Activated CD4-positive, alpha-beta T cell treated with anti-CD3 and anti-CD28 coated beads, Interleukin-2, Interleukin-4, amounts not matched to agents 100 ng/mL and 50 ng/mL, durations not matched to agents 16 hours and 8 hours (primary cell): ENCODE measurements around the gene LAGE3.

ENCODE experiments used
- DNase-seq: peaks from one replicate; pipeline ENCODE4 v3.0.0-alpha.2; 2020; ENCODE audit warnings: low spot score

The LAGE3 gene, protein sequence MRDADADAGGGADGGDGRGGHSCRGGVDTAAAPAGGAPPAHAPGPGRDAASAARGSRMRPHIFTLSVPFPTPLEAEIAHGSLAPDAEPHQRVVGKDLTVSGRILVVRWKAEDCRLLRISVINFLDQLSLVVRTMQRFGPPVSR

DNA sequence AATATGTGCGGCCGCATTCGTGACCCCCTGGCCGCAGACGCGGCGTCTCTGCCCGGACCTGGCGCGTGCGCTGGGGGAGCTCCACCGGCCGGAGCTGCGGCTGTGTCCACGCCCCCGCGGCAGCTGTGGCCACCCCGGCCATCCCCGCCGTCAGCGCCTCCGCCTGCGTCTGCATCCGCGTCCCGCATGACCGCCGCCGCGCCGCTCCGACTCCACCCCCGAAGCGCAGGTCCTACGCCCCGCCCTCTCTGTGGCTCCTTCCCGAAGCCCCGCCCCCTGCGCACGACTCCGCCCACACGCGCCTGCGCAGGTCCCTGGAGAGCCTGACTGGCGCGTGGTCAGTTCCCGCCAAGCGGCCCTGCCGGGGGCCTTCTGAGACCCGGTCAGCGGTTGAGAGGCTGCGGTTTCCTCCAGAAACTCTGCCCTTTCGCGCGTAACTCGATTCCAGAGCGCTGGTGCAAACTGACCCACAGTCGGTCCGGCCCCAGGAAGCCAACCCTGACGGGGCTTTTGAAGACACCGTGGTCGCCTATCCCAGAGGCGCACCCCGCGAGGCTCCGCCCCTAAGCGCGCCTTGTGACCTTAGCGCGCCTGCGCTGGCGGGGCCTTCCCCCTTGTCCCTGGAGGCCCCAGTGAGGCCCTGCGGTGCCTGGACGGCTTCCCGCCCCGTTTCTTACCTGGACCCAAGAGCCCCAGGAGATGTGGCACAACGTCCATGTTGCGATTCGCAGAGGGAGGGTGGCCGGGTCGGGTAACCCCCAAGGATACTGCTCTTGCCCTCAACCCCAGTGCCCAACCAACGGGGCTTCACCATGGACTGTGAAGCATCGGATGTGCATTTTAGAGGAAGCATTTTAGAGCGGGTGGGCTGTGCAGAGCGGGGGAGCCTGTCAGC lies at the start of gene LAGE3:
TSS of gene LAGE3 (minus strand) at position 554 of the 895 bp plus-strand sequence. CDS start at position 188, 366 bp downstream.
- DNase-seq: peak; percentile 93

DNA sequence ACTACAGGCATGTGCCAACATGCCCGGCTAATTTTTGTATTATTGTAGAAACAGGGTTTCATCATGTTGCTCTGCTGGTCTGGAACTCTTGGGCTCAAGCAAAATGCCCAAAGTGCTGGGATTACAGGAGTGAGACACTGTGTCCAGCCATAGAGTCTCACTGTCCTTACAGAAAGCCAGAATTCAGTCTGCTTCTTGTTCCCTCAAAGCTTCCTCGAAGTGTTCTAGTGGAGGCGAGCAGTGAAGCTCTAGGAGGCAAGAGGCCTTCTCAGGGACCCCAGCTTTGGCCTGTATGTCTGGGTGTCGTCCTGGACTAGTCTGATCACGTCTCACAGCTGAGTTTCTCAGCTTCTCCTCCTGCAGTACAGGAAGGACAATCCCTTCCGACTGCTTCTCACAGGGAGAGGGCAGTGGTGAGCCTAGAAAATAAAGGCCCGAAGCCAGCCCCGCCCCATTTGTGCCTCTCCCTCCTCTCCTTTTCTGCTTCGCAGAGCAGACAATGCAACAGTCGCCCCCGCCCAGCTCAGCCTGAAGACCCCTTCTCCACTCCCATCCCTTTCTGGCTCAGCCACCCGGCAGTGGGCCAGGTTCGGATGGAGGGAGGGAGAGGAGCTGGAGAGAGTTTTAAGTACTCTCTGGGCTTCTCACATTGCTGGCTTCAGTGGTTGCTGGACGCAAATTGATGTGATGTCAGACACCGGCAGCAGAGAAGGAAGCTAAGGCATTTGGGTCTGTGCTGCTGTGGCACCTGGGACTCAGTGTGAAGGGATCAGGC lies 48.0 kb upstream of the LAGE3 start:
- peak; percentile 57 for DNase-seq

DNA sequence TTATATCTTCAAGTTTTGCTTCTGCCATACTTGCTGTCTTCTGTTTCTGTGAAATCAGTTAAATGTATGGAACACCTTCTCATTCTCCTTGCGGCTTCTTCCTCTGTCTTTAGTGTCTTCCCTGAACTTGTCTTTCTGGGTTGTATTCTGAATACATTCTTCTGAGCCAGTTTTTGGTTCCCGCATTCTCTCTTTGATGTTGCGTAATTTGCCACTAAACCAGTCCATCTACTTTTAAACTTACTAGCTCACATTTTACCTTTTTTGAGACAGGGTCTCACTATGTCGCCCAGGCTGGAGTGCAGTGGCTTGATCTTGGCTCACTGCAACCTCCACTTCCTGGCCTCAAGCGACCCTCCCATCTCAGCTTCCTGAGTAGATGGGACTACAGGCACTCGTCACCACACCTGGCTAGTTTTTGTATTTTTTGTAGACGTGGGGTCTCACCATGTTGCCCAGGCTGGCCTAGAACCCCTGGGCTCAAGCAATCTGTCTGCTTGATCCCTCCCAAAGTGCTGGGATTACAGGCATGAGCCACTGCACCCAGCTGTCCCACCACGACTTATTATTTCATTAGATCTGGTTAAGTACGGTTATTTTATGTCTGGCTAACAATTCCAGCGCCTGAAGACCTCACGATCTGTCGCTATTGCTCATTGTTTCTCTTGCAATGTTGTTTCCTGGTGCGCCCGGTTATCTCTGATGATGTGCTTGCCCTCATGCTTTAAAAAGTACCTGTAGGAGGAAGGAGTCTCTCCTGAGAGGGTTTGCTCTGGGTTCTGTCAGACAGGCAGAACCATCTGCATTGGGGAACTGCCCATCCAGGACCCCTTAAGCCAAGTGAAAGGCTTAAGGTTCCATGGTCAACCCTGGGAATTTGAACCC lies 46.8 kb upstream of the LAGE3 start:
- DNase-seq: no peak

DNA sequence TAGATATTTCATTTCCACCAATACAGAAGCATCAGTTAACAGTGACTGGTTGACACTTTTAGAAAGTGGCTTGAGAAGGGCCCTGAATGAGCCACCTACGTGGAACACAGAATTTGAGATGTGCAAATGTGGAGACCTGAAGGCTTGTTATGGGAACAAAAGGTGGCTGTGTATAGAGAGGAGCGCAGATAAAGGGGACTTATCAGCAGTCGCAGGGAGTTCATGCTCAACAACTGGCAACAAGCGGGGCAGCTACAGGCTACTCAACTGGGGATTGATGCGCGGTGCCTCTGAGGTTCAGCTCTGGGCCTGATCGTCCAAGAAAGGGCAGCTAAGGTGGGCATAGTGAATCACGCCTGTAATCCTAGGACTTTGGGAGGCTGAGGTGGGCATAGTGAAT lies 40.3 kb upstream of the LAGE3 start:
- no peak for DNase-seq

DNA sequence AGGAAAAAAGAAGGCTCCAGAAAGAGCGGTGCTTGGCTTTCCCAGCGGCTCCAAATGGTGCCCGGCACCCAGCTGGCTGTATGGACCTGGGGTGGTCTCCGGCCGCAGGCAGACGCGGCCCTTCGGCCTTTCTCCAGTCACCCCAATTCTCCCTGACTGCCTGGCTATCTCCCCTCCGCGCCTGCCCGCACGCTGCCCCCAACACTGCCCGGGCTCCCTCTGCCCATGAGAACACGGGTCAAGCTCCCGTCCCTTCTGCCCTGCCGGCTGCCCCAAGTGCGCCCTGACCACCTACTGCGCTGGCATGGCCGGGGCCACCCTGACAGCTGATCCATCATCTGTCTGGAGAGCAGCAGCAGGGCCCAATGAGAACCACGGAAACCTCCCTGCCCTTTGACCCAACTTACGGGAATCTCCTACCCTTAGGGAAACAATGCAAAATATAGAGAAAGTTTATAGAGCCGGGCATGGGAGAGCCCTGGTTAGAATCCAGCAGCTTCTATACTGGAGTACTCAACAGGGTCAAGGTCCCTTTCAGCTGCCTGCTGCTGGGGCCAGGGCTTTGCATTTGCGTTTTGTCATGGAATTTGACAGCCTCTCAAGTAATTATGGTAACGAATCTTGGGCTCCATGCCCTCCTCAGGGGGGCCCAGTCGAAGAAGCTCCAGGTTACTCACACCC lies 38.2 kb upstream of the LAGE3 start:
- no peak for DNase-seq

DNA sequence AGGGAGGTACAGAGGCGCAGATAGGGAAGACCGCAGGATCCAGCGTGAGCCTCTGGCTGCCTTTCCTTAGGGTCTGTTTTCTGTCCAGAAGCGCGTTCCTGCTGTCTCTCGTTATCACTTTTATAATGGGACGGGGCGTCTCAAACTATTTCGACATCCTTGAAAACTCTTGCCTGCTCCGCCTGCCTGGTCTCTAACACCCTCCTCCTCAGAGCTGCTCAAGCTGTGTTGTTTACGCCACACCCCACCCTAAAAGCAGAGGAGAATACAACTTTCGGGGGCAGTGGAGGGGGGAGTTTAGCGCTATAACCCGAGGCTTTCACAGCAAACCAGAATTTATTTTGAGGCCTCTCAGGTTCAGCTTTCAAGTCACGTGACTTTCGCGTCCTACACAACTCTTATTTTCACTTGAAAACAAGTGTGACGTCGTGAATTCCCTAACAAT lies 37.6 kb upstream of the LAGE3 start:
- DNase-seq: no peak

DNA sequence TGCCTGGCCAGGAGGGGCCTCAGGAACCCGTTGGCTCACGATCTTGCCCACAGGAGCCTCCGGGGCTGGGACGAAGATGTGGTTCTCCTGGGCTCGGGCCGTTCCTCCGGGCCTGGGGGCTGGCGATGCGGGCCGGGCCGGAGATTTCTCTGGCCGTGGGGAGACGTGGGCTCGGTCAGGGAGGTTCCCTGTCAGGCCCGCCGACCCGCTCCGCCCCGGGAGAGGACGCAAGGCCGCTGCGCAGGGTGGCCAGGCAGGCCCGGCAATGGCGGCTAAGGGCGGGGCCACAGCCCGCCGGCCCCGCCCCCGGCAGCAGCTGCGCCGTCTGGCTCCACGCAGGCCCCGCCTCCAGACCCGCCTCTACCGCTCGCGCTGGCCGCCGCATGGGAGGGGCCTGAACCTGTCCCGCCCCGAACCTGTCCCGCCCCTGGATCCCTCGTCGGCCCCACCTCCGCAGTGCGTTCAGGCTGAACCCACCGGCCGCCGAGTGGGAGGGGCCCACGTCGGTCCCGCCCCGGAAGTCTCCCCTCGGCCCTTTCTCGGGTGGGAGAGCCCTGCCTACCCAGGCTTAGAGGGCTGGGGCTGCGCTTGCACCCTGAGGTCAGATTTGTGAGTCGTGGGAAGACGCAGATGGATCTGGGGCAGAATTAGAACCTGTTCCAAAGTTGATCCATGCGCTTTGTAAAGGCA lies 37.0 kb upstream of the LAGE3 start, which contains the start of gene FAM3A:
TSS of gene FAM3A (minus strand) at position 267 of the 690 bp plus-strand sequence. CDS start 460 bp downstream, outside the sequence.
- peak; percentile 94 for DNase-seq

DNA sequence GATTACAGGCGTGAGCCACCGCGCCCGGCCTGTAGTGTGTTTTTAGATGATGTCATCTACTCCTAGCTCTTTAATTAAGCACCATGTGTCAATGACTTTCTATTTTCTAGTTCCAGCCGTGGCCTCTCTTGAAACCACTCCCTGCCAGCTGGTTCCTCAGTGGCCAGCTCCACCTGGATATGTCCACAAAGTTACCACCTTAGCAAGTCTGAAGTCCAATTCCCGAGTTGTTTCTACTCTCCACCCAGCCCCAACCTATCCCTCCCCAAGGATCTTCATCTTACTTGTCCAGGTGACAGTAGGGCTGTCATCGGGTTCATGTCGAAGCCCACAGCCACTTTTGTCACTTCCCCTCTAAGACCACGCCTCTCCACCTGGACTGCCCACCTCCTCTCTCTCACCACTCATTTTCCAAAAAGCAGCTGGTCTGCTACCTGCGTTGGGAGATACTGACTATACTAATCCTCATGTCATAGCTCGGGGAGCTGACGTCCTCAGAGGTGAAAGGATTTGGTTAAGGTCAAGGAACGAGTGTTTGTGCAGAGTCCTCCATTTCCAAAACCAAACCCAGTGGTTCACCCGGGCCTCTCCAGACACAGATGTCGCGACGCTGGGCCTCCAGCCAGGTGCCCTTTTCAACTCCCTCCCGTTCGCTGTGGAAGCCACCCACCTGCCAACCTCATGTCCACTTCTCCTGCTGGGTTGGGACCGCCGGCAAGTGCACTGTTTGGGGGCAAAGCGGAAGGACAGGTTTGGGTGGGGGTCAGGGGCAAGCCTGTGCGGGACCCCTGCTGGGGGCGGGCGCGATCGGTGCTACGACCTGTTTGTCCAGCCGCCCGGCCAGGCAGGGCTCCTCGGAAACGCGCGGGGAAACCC lies 36.2 kb upstream of the LAGE3 start:
- no peak for DNase-seq

DNA sequence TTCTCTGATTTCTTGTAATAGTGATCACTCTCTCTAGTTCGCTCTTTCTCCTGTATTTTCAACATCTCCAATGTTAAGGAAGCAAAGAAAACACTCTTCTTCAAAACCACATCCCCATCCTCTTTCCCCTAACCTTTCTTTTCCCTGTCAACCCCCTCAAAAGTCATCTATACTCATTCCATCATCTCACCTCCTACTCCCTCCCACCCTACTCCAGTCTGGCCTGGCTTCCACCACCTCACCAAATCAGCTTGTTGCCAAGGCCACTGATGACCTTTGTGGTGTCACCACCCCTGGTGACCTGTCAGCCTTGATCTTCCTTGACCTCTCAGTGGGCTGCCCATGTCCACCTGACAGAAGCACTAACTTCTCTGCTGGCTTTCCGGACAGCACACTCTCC lies 34.6 kb upstream of the LAGE3 start:
- DNase-seq: no peak

DNA sequence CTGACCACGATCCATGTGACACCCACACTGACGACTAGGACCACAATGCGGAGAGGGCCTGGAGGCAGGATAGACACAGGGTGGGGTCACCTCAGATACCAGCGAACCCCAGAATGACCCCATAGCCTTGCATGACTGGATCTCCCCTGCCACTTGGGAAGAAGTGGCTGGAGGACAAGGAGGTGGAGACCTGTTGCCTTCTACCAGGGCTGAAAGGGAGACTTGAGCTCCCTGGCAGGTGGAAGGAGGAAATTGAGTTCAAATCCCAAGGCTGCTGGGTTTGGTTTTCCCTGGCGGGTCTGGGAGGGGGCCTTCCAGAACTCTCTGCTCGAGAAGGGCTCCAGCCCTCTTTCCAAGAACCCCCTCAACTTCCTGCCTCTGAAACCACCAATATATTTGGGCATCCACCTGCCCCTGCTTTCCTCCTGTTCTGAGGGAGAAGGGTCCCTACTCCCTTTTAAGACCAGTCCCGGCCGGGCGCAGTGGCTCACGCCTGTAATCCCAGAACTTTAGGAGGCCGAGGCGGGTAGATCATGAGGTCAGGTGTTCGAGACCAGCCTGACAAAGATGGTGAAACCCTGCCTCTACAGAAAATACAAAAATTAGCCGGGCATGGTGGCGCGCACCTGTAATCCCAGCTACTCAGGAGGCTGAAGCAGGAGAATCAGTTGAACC lies 33.9 kb upstream of the LAGE3 start:
- no peak for DNase-seq

DNA sequence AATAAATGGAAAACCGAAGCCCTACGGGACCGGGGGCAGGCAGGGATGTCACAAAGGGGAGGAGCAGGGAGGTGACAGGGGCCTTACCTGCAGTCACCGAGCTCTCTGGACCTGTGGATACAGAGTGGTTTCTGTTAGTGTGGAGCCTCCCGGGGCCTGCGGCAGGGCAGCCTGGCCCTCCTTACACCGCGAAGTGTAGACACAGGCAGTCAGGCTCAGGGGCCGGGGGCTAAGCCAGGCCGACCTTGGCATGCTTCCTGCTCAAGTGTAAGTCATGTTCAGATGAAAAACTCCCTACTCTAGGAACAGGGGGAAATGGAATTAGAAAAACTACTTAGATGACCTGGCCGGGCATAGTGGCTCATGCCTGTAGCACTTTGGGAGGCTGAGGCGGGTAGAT lies 32.7 kb upstream of the LAGE3 start:
- DNase-seq: no peak

DNA sequence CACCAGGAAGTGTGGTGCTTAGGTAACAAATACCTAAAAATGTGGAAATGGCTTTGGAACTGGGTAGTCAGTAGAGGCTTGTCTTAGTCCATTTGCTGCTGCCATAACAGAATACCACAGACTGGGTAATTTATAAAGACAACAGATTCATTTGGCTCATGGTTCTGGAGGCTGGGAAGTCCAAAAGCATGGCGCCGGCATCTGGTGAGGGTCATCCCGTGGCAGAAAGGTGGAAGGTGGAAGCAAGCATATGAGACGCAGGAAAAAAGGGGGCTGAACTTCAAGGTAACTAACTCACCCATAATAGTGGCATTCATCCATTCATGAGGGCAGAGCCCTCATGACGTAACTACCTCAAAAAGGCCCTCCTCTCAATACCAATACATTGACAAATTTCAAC lies 30.4 kb upstream of the LAGE3 start:
- no peak for DNase-seq

DNA sequence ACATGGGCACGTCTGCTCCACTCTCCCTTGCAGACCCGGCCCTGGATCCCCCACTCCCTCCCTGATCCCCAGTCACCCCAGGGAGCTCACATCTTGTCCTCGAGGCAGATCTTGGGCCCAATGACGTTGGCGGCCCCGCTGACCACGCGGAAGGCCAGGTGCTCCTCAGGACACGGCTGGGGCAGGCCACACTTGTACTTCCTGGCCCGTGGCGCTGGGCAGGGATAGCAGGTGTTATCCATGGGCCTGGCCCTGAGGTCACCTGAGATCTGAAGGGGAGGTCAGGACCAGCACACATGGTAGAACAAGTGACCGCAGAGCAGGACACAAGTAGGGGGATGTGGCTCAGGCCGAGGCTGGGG lies 29.3 kb upstream of the LAGE3 start:
- DNase-seq: no peak

DNA sequence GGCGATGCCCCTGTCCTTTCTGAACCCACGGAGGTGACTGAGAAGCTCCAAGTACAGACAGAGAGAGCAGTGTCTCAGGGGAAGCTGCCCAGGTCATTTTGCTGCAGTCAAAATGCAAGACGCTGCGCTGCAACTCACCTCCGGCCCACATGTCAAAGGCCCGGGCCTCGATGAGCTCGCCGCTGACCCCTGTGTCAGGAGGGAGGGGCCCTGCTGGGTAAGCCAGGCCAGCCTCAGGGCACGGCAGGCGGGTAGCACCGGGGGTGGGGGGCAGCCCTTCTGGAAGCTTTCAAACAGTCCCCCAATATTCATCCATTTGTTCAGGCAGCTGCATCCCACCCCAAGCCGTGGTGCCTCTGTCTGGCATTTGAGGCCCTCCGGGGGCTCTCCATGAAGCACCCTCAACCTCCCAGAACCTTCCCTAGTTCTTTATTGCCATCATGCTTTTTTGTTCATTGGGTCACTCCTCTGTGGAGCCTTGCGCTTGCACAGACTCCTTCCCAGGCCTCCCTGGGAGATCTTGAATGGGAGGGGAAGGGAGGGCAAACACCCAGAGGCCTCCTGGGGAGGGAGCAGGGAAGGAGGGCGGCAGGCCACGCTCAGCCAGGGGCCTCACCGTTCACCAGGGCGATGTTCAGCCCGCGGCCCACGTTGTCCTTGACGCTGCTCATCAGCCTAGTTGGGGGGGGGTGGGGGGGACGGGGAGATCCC lies 28.7 kb upstream of the LAGE3 start:
- DNase-seq: no peak

DNA sequence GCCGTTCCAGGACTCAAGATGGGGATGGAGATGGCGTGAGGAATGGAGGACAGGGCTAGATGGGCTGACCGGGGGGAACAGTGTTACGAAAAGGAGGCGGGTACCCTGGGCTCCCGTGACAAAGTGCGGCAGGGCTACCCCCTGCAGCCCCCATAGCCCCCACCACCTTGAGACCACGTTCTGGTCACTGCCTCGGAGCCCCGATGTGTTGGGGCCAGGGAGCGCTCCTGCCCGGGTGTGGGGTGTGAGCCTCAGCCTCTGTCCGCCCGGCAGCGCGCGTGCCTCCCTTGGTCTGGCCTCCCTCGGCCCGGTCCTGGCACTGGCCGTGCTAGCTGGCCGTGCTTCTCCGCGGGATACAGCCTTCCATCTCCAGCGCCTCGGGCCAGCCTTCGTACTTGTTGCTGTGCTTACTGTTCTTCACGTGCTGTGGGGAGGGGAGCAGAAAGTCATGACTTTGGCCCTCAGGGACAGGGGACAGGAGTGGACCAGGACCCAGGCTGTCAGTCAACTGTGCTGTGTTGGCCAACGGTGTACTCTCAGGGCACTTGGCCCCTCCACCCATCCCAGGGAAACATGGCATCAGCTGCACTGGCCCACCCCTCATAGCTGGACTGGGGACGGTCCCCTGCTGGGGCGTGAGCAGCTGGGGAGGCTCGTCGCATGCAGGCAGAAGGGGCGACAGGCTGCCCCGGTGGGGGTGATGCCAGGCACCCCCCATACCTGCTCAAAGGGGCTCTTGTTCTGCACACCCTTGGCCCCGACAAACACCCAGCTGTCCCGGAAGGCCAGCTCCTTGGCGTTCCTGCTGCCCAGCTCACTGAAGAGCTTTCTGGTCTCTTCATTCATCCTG lies 27.6 kb upstream of the LAGE3 start:
- no peak for DNase-seq

DNA sequence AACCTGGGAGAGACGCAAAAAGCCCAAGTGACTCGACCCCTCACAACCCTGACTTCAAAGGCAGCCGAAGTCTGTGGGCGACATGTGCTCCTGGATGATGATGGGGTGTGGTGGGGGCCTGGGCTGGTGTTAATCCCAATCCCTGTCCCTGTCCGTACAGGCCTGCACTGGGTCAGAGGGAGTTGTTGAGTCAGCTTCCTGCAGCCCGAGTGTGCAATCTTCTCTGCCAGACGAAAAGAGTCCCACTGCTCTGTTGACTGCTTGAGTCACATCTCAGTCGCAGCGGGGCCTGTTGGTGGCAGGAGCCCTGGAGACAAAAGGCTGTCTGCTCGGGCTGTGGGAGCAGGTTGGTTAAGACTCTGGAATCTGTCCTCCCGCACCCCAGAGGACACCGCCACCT lies 26.7 kb upstream of the LAGE3 start:
- no peak for DNase-seq

DNA sequence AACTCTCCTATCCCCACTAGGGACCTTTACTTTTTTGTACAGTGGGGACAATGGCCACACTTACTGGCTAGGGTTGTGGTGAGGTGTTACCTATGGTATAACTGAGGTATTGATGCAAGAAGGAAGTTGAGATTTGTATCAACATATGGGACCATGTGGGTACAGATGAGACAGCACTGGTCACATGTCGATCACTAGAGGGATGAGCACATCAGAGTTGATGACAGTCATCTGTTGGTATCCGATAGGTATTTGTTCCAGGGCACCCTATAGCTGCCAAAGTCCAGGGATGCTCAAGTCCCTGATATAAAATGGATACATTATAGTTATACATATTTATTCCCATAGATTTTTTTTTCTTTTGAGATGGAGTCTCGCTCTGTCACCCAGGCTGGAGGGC lies 23.9 kb upstream of the LAGE3 start:
- DNase-seq: no peak
